Chondrocyte (in vitro differentiated cells): ENCODE data around the gene TMEM132D. TPM values are rescaled to one million over a fixed set of nuclear protein-coding genes. Genes with fewer than 3 reads are reported as not detected.

ENCODE experiments used
- DNase-seq: peaks from one replicate; pipeline ENCODE4 v3.0.0; 2021; ENCODE audit warnings: mixed read lengths, low spot score
- H3K27ac Mint-ChIP-seq: one replicate; pipeline ENCODE4 v1.8.0; 2021; ENCODE audit warnings: mild to moderate bottlenecking, moderate library complexity, mixed read lengths; ENCODE audit not compliant: unreplicated experiment
- H3K27me3 Mint-ChIP-seq: 2 replicates; pipeline ENCODE4 v1.8.0; 2021; ENCODE audit warnings: low read depth, mixed read lengths
- H3K36me3 Mint-ChIP-seq: 2 replicates; pipeline ENCODE4 v1.8.0; 2021; ENCODE audit warnings: low read depth, mixed read lengths
- H3K4me1 Mint-ChIP-seq: 2 replicates; pipeline ENCODE4 v1.8.0; 2021; ENCODE audit warnings: low read depth, mild to moderate bottlenecking, mixed read lengths
- H3K4me3 Mint-ChIP-seq: one replicate; pipeline ENCODE4 v1.8.0; 2021; ENCODE audit warnings: mild to moderate bottlenecking, moderate library complexity, mixed read lengths; ENCODE audit not compliant: unreplicated experiment
- H3K9me3 Mint-ChIP-seq: 2 replicates; pipeline ENCODE4 v1.8.0; 2021; ENCODE audit warnings: low read depth, mixed read lengths
- CTCF ChIP-seq: fragments of 200-600 bp; sonication (generic); IDR thresholded peaks from 2 replicates; pipeline ENCODE4 v1.5.0; 2021; ENCODE audit warnings: antibody characterized with exemption, mild to moderate bottlenecking, moderate library complexity
- total RNA-seq: library from RNA; stranded (reverse); gene quantifications from 3 replicates; pipeline ENCODE4 v1.2.1, GENCODE V29; 2021

The TMEM132D gene
- total RNA-seq, 1 donor from 2014 or later = 3.1 TPM

- H3K9me3 Mint-ChIP-seq = peaks cover 10% of the 10 kb centered on the region
- no peak for TF ChIP-seq CTCF
- no peak overlapping the region for H3K4me3 Mint-ChIP-seq
- no peaks in the 10 kb centered on the region for H3K4me1 Mint-ChIP-seq
- no peak for DNase-seq
- H3K36me3 Mint-ChIP-seq = no peaks in the 10 kb centered on the region
- H3K27ac Mint-ChIP-seq = no peak overlapping the region
- H3K27me3 Mint-ChIP-seq = no peaks in the 10 kb centered on the region
These were observed 677.0 kb downstream of the TMEM132D start for GRCh38 chr12:129226851-129227250.

- peaks cover 10% of the 10 kb centered on the region for H3K9me3 Mint-ChIP-seq
- H3K27ac Mint-ChIP-seq = no peak overlapping the region
- no peak for TF ChIP-seq CTCF
- no peak for DNase-seq
- H3K4me1 Mint-ChIP-seq = no peaks in the 10 kb centered on the region
- no peaks in the 10 kb centered on the region for H3K27me3 Mint-ChIP-seq
- H3K4me3 Mint-ChIP-seq = no peak overlapping the region
- no peaks in the 10 kb centered on the region for H3K36me3 Mint-ChIP-seq
These were observed 677.8 kb downstream of the TMEM132D start for GRCh38 chr12:129226005-129226404.

GRCh38 chr12:129215556-129215955 is 688.3 kb downstream of the TMEM132D start:
- no peak for TF ChIP-seq CTCF
- H3K27ac Mint-ChIP-seq = no peak overlapping the region
- no peaks in the 10 kb centered on the region for H3K36me3 Mint-ChIP-seq
- no peaks in the 10 kb centered on the region for H3K4me1 Mint-ChIP-seq
- H3K9me3 Mint-ChIP-seq = peaks cover 34% of the 10 kb centered on the region
- no peak for DNase-seq
- no peaks in the 10 kb centered on the region for H3K27me3 Mint-ChIP-seq
- H3K4me3 Mint-ChIP-seq = no peak overlapping the region

- no peaks in the 10 kb centered on the region for H3K36me3 Mint-ChIP-seq
- no peak for TF ChIP-seq CTCF
- no peak for DNase-seq
- no peak overlapping the region for H3K27ac Mint-ChIP-seq
- no peak overlapping the region for H3K4me3 Mint-ChIP-seq
- H3K9me3 Mint-ChIP-seq = peaks cover 23% of the 10 kb centered on the region
- H3K4me1 Mint-ChIP-seq = no peaks in the 10 kb centered on the region
- H3K27me3 Mint-ChIP-seq = no peaks in the 10 kb centered on the region
These were observed 690.3 kb downstream of the TMEM132D start for GRCh38 chr12:129213551-129213950.

GRCh38 chr12:129211862-129212630 is 691.8 kb downstream of the TMEM132D start:
- Mint-ChIP-seq H3K9me3 (peaks cover 19% of the 10 kb centered on the region), H3K4me1 (no peaks in the 10 kb centered on the region), H3K27me3 (no peaks in the 10 kb centered on the region), H3K4me3 (no peak overlapping the region), H3K27ac (no peak overlapping the region), H3K36me3 (no peaks in the 10 kb centered on the region)
- TF ChIP-seq CTCF = no peak
- DNase-seq = no peak
